HG03108 (cell line): ENCODE results near the gene SDCCAG8.

Experiments
- ATAC-seq: cut with Tn5 transposase; IDR thresholded peaks from one replicate; pipeline ENCODE4 v1.9.1; 2021; ENCODE audit warnings: moderate library complexity; ENCODE audit not compliant: unreplicated experiment

Gene SDCCAG8

GRCh38 chr1:243280571-243281129 is 24.8 kb downstream of the SDCCAG8 start:
- ATAC-seq, result no peak

- no peak for ATAC-seq
Observed at GRCh38 chr1:243281672-243282071, 25.8 kb downstream of the SDCCAG8 start.

- ATAC-seq, result no peak
Observed at GRCh38 chr1:243286409-243287122, 30.7 kb downstream of the SDCCAG8 start.

GRCh38 chr1:243287123-243287460 is 31.3 kb downstream of the SDCCAG8 start:
- ATAC-seq, result no peak

- peak; percentile 84 for ATAC-seq
Observed at GRCh38 chr1:243287652-243288051, 31.8 kb downstream of the SDCCAG8 start.

GRCh38 chr1:243288062-243288461 is 32.2 kb downstream of the SDCCAG8 start:
- no peak for ATAC-seq

GRCh38 chr1:243291292-243291691 is 35.5 kb downstream of the SDCCAG8 start:
- no peak for ATAC-seq

- ATAC-seq, result no peak
Observed at GRCh38 chr1:243292117-243292516, 36.3 kb downstream of the SDCCAG8 start.

- no peak for ATAC-seq
Observed at GRCh38 chr1:243293941-243294722, 38.3 kb downstream of the SDCCAG8 start.

- no peak for ATAC-seq
Observed at GRCh38 chr1:243294723-243295121, 38.9 kb downstream of the SDCCAG8 start.

- no peak for ATAC-seq
Observed at GRCh38 chr1:243299069-243299468, 43.2 kb downstream of the SDCCAG8 start.

- ATAC-seq, result no peak
Observed at GRCh38 chr1:243301059-243301458, 45.2 kb downstream of the SDCCAG8 start.

GRCh38 chr1:243311809-243312208 is 56.0 kb downstream of the SDCCAG8 start:
- ATAC-seq, result no peak

- ATAC-seq, result peak; percentile 25
Observed at GRCh38 chr1:243312952-243313634, 57.3 kb downstream of the SDCCAG8 start.

- ATAC-seq, result peak; percentile 74
Observed at GRCh38 chr1:243313635-243314536, 58.0 kb downstream of the SDCCAG8 start.

- ATAC-seq, result no peak
Observed at GRCh38 chr1:243315455-243315854, 59.6 kb downstream of the SDCCAG8 start.

- ATAC-seq, result no peak
Observed at GRCh38 chr1:243315893-243316292, 60.1 kb downstream of the SDCCAG8 start.

- ATAC-seq, result no peak
Observed at GRCh38 chr1:243316366-243316989, 60.6 kb downstream of the SDCCAG8 start.

GRCh38 chr1:243320224-243320623 is 64.4 kb downstream of the SDCCAG8 start:
- no peak for ATAC-seq

- ATAC-seq, result no peak
Observed at GRCh38 chr1:243322326-243322725, 66.5 kb downstream of the SDCCAG8 start.
